Panc1 (cell line): ENCODE data around the gene GTSE1. TPM values are rescaled to one million over a fixed set of nuclear protein-coding genes. Genes with fewer than 3 reads are reported as not detected.

Experiments
- ATAC-seq: fragments of 200-7000 bp; cut with Tn5 transposase; 2 replicates; pipeline ENCODE4 v1.9.1; 2020; ENCODE audit warnings: mild to moderate bottlenecking, moderate library complexity
- BruUV-seq: library from RNA; stranded (reverse); fragments of 400-500 nt; replicated peaks from 2 replicates; lab custom pipeline; 2021; lab: Mats Ljungman, UMichigan
- CTCF ChIA-PET: fragments of 300-600 bp; sonication (Branson Sonifier 250); formaldehyde crosslinking; loops from one replicate; lab custom pipeline; 2022; ENCODE audit warnings: antibody characterized with exemption; lab: Charles Lee
- POLR2A ChIA-PET: fragments of 300-600 bp; sonication (Branson Sonifier 250); formaldehyde crosslinking; loops from one replicate; lab custom pipeline; 2022; ENCODE audit warnings: antibody characterized with exemption; lab: Charles Lee
- DNase-seq: peaks from one replicate; pipeline ENCODE4 v3.0.0-alpha.2; 2010; ENCODE audit warnings: low read depth, low spot score
- H3K27ac ChIP-seq: 2 replicates; pipeline ENCODE4 v1.5.1; 2011; ENCODE audit warnings: mild to moderate bottlenecking, low read length, inconsistent platforms
- H3K27me3 ChIP-seq: fragments of 200-500 bp; sonication (Bioruptor generic); 2 replicates; pipeline ENCODE4 v1.6.0; 2014; ENCODE audit warnings: low read length, inconsistent platforms; ENCODE audit not compliant: control insufficient read depth, insufficient read depth
- H3K36me3 ChIP-seq: fragments of 200-500 bp; sonication (Bioruptor generic); 2 replicates; pipeline ENCODE4 v1.5.1; 2014; ENCODE audit warnings: inconsistent platforms, mild to moderate bottlenecking, low read length, moderate library complexity; ENCODE audit not compliant: control insufficient read depth, insufficient read depth
- H3K4me1 ChIP-seq: 2 replicates; pipeline ENCODE4 v1.5.1; 2011; ENCODE audit warnings: inconsistent platforms, mild to moderate bottlenecking, low read length, moderate library complexity; ENCODE audit not compliant: control insufficient read depth, insufficient read depth
- H3K4me3 ChIP-seq, 2 experiments: 2 replicates each; pipeline ENCODE4 v1.5.1; 2011 to 2012; ENCODE audit warnings: low read depth in 2 of 2, low read length in 2 of 2, mild to moderate bottlenecking in 2 of 2, inconsistent platforms in 1 of 2, moderate library complexity in 1 of 2
- H3K9me3 ChIP-seq: fragments of 200-500 bp; sonication (Bioruptor generic); 2 replicates; pipeline ENCODE4 v1.5.1; 2014; ENCODE audit warnings: low read depth, mild to moderate bottlenecking, inconsistent platforms, low read length, moderate library complexity; ENCODE audit not compliant: control insufficient read depth, insufficient read depth
- CTCF ChIP-seq: fragments of 450-650 bp; IDR thresholded peaks from 2 replicates; pipeline ENCODE4 v1.5.1; 2017; ENCODE audit warnings: mild to moderate bottlenecking
- POLR2AphosphoS5 ChIP-seq: IDR thresholded peaks from 2 replicates; pipeline ENCODE4 v1.6.1; 2012; ENCODE audit warnings: mild to moderate bottlenecking, low read depth, low read length, moderate library complexity
- REST ChIP-seq, 2 experiments: IDR thresholded peaks; 2 replicates each; pipeline ENCODE4 v1.6.1; 2011 to 2012; ENCODE audit warnings: low read depth in 2 of 2, control low read depth in 1 of 2, low read length in 1 of 2, mild to moderate bottlenecking in 1 of 2, moderate library complexity in 1 of 2; ENCODE audit not compliant: insufficient read depth in 1 of 2
- SIN3A ChIP-seq: IDR thresholded peaks from 2 replicates; pipeline ENCODE4 v1.6.1; 2012; ENCODE audit warnings: low read depth, mild to moderate bottlenecking, low read length, moderate library complexity, borderline replicate concordance; ENCODE audit not compliant: insufficient read depth
- TCF7L2 ChIP-seq: IDR thresholded peaks from 2 replicates; pipeline ENCODE4 v1.6.1; 2011; ENCODE audit warnings: mild to moderate bottlenecking, low read depth, low read length, inconsistent platforms
- in situ Hi-C: cut with HindIII; loops from 2 replicates; pipeline ENCODE4 v1.10.0; 2016; ENCODE audit warnings: low sequenced_read_pairs, low pct_unique_long_range_greater_than_20kb
- intact Hi-C: fragments of 100-400 bp; cut with micrococcal nuclease; formaldehyde crosslinking; loops from one replicate; pipeline ENCODE4 v1.10.0; 2022; ENCODE audit not compliant: unreplicated experiment
- total RNA-seq: library from RNA; stranded (reverse); gene quantifications from one replicate; pipeline ENCODE4 v1.2.1, GENCODE V29; 2021; ENCODE audit not compliant: unreplicated experiment

GTSE1 gene
- total RNA-seq, 1 experiment from 2014 or later: 36.2 TPM

GRCh38 chr22:46287873-46288751, 8.6 kb upstream of the GTSE1 start:
- TF ChIP-seq SIN3A (no peak), TCF7L2 (no peak)
- H3K4me1 ChIP-seq: no peaks in the 10 kb centered on the region
- intact Hi-C loops (no loop called here), in situ Hi-C loops (no loop called here)
- H3K4me3 ChIP-seq: no peak overlapping the region
- H3K27ac ChIP-seq: no peak overlapping the region
- ChIA-PET CTCF (no interaction called here), POLR2A (no interaction called here)
- no TSS peak for BruUV-seq
- no peaks in the 10 kb centered on the region for H3K9me3 ChIP-seq
- DNase-seq: no peak
- no peaks in the 10 kb centered on the region for H3K36me3 ChIP-seq
- ATAC-seq: no peak
- H3K27me3 ChIP-seq: no peaks in the 10 kb centered on the region

- BruUV-seq: no TSS peak
- TF ChIP-seq TCF7L2: no peak
- no peak for TF ChIP-seq SIN3A
- no peak for TF ChIP-seq CTCF
- no peak for TF ChIP-seq POLR2AphosphoS5
- TF ChIP-seq REST (IDR thresholded peaks at IDR 0.05; ENCODE audit: insufficient read depth in 1 of 2, low read depth in 2 of 2, low read length in 1 of 2): no peak
- CTCF ChIA-PET: no interaction called here
- Histone ChIP-seq H3K9me3 (no peaks in the 10 kb centered on the region), H3K36me3 (no peaks in the 10 kb centered on the region), H3K27me3 (no peaks in the 10 kb centered on the region), H3K27ac (no peak overlapping the region), H3K4me3 (no peak overlapping the region), H3K4me1 (no peaks in the 10 kb centered on the region)
- no peak for ATAC-seq
- no peak for DNase-seq
- in situ Hi-C loops: no loop called here
- intact Hi-C loops: no loop called here
- POLR2A ChIA-PET: no interaction called here
Measured at GRCh38 chr22:46288846-46289243, 7.8 kb upstream of the GTSE1 start.
